ENCODE results near the gene FREM3. TPM values are rescaled to one million over a fixed set of nuclear protein-coding genes. Genes with fewer than 3 reads are reported as not detected.

FREM3 gene
- total RNA-seq, 3 donors from 2014 or later = not detected

GRCh38 chr4:143618811-143619210 is 81.7 kb downstream of the FREM3 start:
- TF ChIP-seq, protein P1, sequence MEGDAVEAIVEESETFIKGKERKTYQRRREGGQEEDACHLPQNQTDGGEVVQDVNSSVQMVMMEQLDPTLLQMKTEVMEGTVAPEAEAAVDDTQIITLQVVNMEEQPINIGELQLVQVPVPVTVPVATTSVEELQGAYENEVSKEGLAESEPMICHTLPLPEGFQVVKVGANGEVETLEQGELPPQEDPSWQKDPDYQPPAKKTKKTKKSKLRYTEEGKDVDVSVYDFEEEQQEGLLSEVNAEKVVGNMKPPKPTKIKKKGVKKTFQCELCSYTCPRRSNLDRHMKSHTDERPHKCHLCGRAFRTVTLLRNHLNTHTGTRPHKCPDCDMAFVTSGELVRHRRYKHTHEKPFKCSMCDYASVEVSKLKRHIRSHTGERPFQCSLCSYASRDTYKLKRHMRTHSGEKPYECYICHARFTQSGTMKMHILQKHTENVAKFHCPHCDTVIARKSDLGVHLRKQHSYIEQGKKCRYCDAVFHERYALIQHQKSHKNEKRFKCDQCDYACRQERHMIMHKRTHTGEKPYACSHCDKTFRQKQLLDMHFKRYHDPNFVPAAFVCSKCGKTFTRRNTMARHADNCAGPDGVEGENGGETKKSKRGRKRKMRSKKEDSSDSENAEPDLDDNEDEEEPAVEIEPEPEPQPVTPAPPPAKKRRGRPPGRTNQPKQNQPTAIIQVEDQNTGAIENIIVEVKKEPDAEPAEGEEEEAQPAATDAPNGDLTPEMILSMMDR (IDR thresholded peaks at IDR 0.05) = no peak
- intact Hi-C loops (cut with DNase I, micrococcal nuclease) = no loop called here
- no peak overlapping the region for H3K4me3 ChIP-seq
- ATAC-seq (no peak), DNase-seq (no peak)
- no peaks in the 10 kb centered on the region for H3K36me3 ChIP-seq (ENCODE audit: low read depth)
- no peaks in the 10 kb centered on the region for H3K4me1 ChIP-seq (ENCODE audit: low read depth)
- no peaks in the 10 kb centered on the region for H3K9me3 ChIP-seq

DNA sequence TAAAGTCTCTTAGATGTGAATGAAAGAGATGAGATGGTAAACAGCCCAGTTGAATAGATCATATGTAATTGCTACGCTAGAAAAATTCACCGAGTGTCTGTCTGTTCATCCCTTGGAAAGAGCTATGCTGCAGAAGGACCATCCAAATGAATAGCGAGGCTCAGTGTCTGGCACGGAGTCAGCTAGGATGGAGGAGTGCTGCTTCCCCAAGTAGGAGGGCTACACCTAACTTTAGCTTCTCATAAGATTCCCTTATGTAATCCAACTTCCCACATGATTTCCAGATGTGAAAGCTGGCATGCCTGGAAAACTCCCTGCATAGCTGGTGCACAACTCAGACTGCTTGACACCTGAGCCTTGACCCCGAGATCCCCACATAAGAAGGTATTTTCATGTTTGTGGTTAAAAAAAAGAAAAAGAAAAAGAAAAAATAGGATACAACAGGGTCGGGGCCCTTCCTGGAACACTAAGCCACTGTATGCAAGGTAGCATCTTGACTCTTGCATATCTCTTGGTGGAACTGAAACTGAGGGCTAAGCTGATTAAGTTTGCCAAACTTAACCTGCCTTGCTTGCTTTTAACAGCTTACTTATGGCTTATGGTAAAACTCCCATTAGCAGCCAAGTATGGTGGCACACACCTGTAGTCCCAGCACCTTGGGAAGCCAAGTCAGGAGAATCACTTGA is 82.3 kb downstream of the FREM3 start:
- Histone ChIP-seq H3K36me3 (ENCODE audit: low read depth) (no peaks in the 10 kb centered on the region), H3K4me1 (ENCODE audit: low read depth) (no peaks in the 10 kb centered on the region), H3K9me3 (no peaks in the 10 kb centered on the region), H3K4me3 (no peak overlapping the region)
- intact Hi-C loops (cut with DNase I, micrococcal nuclease) = no loop called here
- ATAC-seq = no peak
- no peak for DNase-seq
- TF ChIP-seq, protein P1 (IDR thresholded peaks at IDR 0.05) = no peak

- Histone ChIP-seq H3K4me1 (ENCODE audit: low read depth) (no peaks in the 10 kb centered on the region), H3K9me3 (no peaks in the 10 kb centered on the region), H3K4me3 (no peak overlapping the region), H3K36me3 (ENCODE audit: low read depth) (no peaks in the 10 kb centered on the region)
- TF ChIP-seq, protein P1 (IDR thresholded peaks at IDR 0.05) = no peak
- intact Hi-C loops (cut with DNase I, micrococcal nuclease) = no loop called here
- DNase-seq (no peak), ATAC-seq (no peak)
Observed at GRCh38 chr4:143616771-143617170, 83.7 kb downstream of the FREM3 start.

DNA sequence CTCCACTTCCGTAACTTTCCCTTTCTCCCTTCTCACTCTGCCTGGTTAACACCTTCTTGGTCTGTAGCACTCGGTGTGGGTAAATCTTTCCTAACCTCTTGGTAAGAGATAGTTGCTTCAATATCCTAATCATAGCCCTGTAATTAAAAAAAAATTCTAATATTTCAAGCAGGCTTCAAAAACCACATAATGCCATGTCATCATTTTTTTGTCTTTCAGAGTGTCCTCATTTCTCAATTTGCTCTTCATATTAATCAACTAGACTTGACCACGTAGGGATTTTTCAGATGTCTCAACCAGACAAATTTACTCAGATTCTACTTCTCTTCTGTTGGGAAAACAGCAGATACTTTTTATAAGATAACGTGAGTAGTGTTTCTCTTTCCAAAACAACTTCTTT is 91.0 kb downstream of the FREM3 start:
- H3K4me3 ChIP-seq = no peak overlapping the region
- no peaks in the 10 kb centered on the region for H3K4me1 ChIP-seq (ENCODE audit: low read depth)
- no peaks in the 10 kb centered on the region for H3K9me3 ChIP-seq
- intact Hi-C loops (cut with DNase I, micrococcal nuclease) = no loop called here
- no peaks in the 10 kb centered on the region for H3K36me3 ChIP-seq (ENCODE audit: low read depth)
- TF ChIP-seq, protein P1 (IDR thresholded peaks at IDR 0.05) = no peak
- DNase-seq (no peak), ATAC-seq (no peak)

- Histone ChIP-seq H3K4me3 (no peak overlapping the region), H3K9me3 (no peaks in the 10 kb centered on the region), H3K4me1 (ENCODE audit: low read depth) (no peaks in the 10 kb centered on the region), H3K36me3 (ENCODE audit: low read depth) (no peaks in the 10 kb centered on the region)
- intact Hi-C loops (cut with DNase I, micrococcal nuclease) = no loop called here
- TF ChIP-seq, protein P1 (IDR thresholded peaks at IDR 0.05) = no peak
- DNase-seq (no peak), ATAC-seq (no peak)
Observed at GRCh38 chr4:143606480-143606879, 94.0 kb downstream of the FREM3 start.

DNA sequence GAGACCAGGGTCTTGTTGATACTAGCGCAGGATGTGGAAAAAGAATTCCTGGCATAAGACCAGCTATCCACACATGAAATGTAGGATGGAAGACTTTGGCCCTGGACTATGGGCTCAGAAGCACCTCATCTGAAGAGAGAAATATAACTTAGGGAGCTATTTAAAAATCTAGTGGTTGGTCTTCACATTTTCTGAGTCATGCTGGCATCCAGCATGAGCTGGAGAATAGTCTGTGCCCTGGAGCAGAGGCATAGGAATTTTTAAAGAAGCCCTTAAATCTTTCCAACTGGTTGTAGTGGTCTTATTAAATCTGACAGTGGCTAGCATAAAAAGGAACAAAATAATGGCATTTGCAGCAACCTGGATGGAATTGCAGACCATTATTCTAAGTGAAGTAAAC is 100.6 kb downstream of the FREM3 start:
- Histone ChIP-seq H3K9me3 (no peaks in the 10 kb centered on the region), H3K36me3 (ENCODE audit: low read depth) (no peaks in the 10 kb centered on the region), H3K4me3 (no peak overlapping the region), H3K4me1 (ENCODE audit: low read depth) (no peaks in the 10 kb centered on the region)
- DNase-seq (no peak), ATAC-seq (no peak)
- TF ChIP-seq, protein P1 (IDR thresholded peaks at IDR 0.05) = no peak
- intact Hi-C loops (cut with DNase I, micrococcal nuclease) = no loop called here
